Nephron (organoid): ENCODE results near the gene MB21D2.
A peak's percentile ranks its signal among the peaks of the same experiment; 100 is the strongest.

Source experiments
- H3K27ac Mint-ChIP-seq, 3 experiments: 2 replicates each; pipeline ENCODE4 v1.8.0; 2020; ENCODE audit warnings: mixed read lengths in 3 of 3, mild to moderate bottlenecking in 2 of 3, moderate library complexity in 1 of 3
- H3K27me3 Mint-ChIP-seq: 2 replicates; pipeline ENCODE4 v1.8.0; 2021; ENCODE audit warnings: low read depth, mild to moderate bottlenecking, moderate library complexity, mixed read lengths
- H3K36me3 Mint-ChIP-seq: 2 replicates; pipeline ENCODE4 v1.8.0; 2020; ENCODE audit warnings: low read depth, mixed read lengths
- H3K4me1 Mint-ChIP-seq: 2 replicates; pipeline ENCODE4 v1.8.0; 2020; ENCODE audit warnings: mixed read lengths
- H3K4me3 Mint-ChIP-seq, 3 experiments: 2 replicates each; pipeline ENCODE4 v1.8.0; 2020; ENCODE audit warnings: mild to moderate bottlenecking in 3 of 3, mixed read lengths in 3 of 3, moderate library complexity in 2 of 3
- H3K9me3 Mint-ChIP-seq: 2 replicates; pipeline ENCODE4 v1.8.0; 2020; ENCODE audit warnings: mixed read lengths
- TF ChIP-seq, protein P1 (sequence below), 3 experiments: fragments of 200-600 bp; sonication (generic); IDR thresholded peaks; one replicate each; pipeline ENCODE4 v1.5.0; 2021; ENCODE audit warnings: antibody characterized with exemption in 3 of 3; ENCODE audit not compliant: unreplicated experiment in 3 of 3

MB21D2 gene

DNA sequence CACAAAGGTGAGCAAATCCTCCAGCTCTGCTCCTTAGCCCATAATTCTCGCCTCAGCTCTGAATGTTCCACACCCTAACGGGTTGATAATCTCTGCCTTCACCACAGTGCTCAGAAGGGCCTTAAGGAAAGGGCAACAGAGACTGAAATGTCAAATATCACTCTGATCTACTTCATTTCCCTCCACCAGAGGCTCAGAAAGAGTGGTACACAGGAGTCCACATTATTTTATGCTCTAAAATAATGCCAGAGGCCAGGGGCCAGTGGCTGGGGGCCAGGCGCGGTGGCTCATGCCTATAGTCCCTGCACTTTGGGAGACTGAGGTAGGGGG is 72.2 kb downstream of the MB21D2 start:
- H3K27me3 Mint-ChIP-seq = no peaks in the 10 kb centered on the region
- TF ChIP-seq, protein P1, sequence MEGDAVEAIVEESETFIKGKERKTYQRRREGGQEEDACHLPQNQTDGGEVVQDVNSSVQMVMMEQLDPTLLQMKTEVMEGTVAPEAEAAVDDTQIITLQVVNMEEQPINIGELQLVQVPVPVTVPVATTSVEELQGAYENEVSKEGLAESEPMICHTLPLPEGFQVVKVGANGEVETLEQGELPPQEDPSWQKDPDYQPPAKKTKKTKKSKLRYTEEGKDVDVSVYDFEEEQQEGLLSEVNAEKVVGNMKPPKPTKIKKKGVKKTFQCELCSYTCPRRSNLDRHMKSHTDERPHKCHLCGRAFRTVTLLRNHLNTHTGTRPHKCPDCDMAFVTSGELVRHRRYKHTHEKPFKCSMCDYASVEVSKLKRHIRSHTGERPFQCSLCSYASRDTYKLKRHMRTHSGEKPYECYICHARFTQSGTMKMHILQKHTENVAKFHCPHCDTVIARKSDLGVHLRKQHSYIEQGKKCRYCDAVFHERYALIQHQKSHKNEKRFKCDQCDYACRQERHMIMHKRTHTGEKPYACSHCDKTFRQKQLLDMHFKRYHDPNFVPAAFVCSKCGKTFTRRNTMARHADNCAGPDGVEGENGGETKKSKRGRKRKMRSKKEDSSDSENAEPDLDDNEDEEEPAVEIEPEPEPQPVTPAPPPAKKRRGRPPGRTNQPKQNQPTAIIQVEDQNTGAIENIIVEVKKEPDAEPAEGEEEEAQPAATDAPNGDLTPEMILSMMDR (IDR thresholded peaks at IDR 0.05; ENCODE audit: unreplicated experiment in 3 of 3) = no peak
- H3K4me3 Mint-ChIP-seq = no peak overlapping the region
- no peak overlapping the region for H3K27ac Mint-ChIP-seq
- no peaks in the 10 kb centered on the region for H3K36me3 Mint-ChIP-seq
- H3K9me3 Mint-ChIP-seq = no peaks in the 10 kb centered on the region
- H3K4me1 Mint-ChIP-seq = peaks cover 61% of the 10 kb centered on the region

DNA sequence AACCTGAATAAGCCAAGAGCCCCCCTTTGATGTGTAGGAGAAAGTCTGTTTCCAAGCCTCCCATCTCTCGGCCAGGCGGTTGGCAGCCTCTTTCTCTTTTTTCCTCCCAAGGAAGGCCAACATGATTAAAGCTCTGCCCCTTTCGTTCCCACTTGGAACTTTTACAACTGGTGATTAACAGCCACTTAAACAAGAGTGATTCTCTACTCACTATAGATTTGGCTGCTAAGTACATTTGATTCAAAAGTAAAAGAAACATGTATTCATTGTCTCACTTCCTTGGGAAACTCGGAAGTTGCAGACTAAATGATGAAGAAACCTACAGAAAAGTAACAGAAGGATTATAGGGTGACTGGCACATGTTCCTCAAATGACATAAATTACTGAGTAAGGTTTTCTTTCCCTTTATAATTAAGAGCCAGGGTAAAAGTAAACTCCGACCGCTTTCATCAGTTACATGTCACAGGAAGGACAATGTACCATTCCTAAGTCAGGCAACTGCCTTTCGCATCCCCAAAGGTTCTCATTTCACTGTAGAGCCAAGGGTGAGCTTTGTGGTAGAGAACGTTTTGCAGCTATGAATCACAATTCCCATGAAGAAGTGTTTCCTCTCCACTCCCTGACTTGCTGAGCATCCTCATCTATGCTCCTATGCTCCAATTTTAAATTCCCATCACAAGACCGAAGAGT is 72.7 kb downstream of the MB21D2 start:
- Mint-ChIP-seq H3K4me1 (peaks cover 60% of the 10 kb centered on the region), H3K9me3 (no peaks in the 10 kb centered on the region), H3K36me3 (no peaks in the 10 kb centered on the region), H3K27ac (peak overlapping the region in 2 of 3 experiments; percentile 8 to 23), H3K27me3 (no peaks in the 10 kb centered on the region), H3K4me3 (no peak overlapping the region)
- TF ChIP-seq, protein P1 (IDR thresholded peaks at IDR 0.05; ENCODE audit: unreplicated experiment in 3 of 3) = no peak

DNA sequence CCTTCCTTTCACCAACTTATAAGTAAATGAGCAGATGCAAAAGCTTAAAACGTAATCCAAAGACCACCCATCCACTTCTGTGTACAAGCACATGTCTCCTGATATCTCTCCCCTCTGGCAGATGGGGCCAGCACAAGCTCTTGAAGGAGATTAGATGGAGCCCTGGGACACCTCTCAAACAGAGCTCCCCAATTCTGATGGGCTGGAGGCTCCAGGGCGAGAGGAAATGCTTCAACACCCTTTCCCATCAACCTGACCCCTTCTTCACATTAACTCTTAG is 73.2 kb downstream of the MB21D2 start:
- TF ChIP-seq, protein P1 (IDR thresholded peaks at IDR 0.05; ENCODE audit: unreplicated experiment in 3 of 3) = no peak
- peak overlapping the region in 1 of 3 experiments; percentile 9 for H3K4me3 Mint-ChIP-seq
- peaks cover 60% of the 10 kb centered on the region for H3K4me1 Mint-ChIP-seq
- peak overlapping the region in 2 of 3 experiments; percentile 23 to 24 for H3K27ac Mint-ChIP-seq
- H3K27me3 Mint-ChIP-seq = no peaks in the 10 kb centered on the region
- no peaks in the 10 kb centered on the region for H3K9me3 Mint-ChIP-seq
- no peaks in the 10 kb centered on the region for H3K36me3 Mint-ChIP-seq

DNA sequence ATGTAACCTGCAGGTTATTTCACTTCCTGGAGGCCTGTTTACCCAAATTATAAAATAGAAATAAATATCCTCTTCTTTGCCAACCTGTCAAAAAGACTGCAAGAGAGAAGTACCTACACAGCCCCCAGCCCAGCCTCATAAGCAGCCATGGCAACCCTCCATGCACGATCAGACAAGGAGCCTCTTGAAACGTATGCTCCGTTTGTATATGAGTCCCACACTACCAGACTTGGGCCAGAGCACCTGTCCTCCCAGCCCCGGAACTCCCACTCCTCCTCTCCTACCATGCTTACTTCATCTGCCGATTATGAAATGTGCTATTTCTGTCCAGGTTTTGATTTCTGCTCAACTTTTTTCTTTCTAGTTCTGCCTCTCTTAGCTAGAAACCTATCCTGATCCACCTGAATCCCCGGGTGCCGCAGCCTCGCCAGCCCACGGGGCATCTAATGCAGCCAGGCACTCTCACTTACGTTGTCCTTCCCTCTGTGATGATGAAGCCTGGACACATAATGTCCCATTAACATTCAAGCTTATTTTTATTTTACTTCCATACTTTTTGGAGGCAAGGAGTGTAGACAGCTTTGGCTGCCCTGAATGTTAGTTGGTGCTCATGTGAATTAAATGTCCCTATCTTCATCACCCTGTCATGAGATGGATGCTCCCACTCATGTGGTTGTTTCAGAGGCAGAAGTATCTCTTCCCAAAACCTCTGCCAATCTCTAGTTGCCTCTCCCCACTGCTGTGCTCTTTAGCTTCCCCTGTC is 73.8 kb downstream of the MB21D2 start:
- H3K4me1 Mint-ChIP-seq = peaks cover 60% of the 10 kb centered on the region
- TF ChIP-seq, protein P1 (IDR thresholded peaks at IDR 0.05; ENCODE audit: unreplicated experiment in 3 of 3) = no peak
- peak overlapping the region in 2 of 3 experiments; percentile 9 to 16 for H3K4me3 Mint-ChIP-seq
- H3K9me3 Mint-ChIP-seq = no peaks in the 10 kb centered on the region
- H3K27ac Mint-ChIP-seq = peak overlapping the region in 2 of 3 experiments; percentile 23 to 24
- H3K36me3 Mint-ChIP-seq = no peaks in the 10 kb centered on the region
- H3K27me3 Mint-ChIP-seq = no peaks in the 10 kb centered on the region

DNA sequence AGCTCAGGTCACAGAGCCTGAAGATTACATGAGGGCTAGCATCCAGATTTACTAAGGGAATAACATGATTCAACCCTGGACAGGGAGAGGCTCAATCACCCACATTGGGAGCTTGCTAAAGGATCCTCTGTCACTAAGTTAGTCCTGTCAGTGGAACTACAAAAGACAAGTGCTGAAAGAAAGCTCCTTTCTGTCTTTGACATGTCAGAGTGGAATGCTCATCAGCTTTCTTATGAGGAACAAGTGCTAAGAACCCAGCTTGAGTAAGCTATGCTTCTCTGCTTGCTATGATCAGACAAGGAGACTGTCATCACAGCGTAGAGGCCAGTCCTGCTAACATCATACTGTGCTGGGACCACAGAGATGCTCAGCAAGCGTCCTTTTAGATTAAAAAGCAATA is 74.5 kb downstream of the MB21D2 start:
- TF ChIP-seq, protein P1 (IDR thresholded peaks at IDR 0.05; ENCODE audit: unreplicated experiment in 3 of 3) = no peak
- Mint-ChIP-seq H3K27ac (no peak overlapping the region), H3K9me3 (no peaks in the 10 kb centered on the region), H3K4me3 (no peak overlapping the region), H3K27me3 (no peaks in the 10 kb centered on the region), H3K4me1 (peaks cover 52% of the 10 kb centered on the region), H3K36me3 (no peaks in the 10 kb centered on the region)

DNA sequence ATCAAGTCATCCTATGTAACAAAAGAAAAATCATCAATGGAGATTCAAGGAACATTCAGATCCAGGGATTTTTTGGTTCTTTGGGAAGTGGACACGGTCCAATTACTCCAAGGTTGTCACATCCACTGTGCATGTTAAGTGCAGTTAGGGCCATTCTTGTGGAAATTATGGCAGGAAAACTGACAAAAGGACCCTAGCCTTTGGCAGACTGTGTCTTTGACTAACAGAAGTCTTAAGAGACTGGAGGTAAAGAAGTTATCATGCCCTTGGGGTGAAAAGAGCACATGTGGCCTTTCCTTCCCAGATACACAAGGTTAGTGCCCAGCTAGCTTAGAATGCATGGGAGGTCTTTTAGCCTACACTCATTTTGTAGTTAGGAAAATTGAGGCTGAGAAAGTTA is 74.9 kb downstream of the MB21D2 start:
- H3K36me3 Mint-ChIP-seq = no peaks in the 10 kb centered on the region
- no peaks in the 10 kb centered on the region for H3K27me3 Mint-ChIP-seq
- H3K9me3 Mint-ChIP-seq = no peaks in the 10 kb centered on the region
- TF ChIP-seq, protein P1 (IDR thresholded peaks at IDR 0.05; ENCODE audit: unreplicated experiment in 3 of 3) = no peak
- peaks cover 52% of the 10 kb centered on the region for H3K4me1 Mint-ChIP-seq
- no peak overlapping the region for H3K4me3 Mint-ChIP-seq
- H3K27ac Mint-ChIP-seq = no peak overlapping the region
